Kidney (tissue), 14 donors: Measurements from ENCODE around the gene DIRAS1. TPM values are rescaled to one million over a fixed set of nuclear protein-coding genes. Genes with fewer than 3 reads are reported as not detected.

Experiments used
- DNase-seq, 5 donors: peaks; one replicate each; pipeline ENCODE4 v3.0.0-alpha.2; 2013 to 2020
- FAIRE-seq: peaks from 2 replicates; lab custom pipeline; 2012; peaks lifted over from hg19 to GRCh38; lab: Jason Lieb, UNC
- H3K27ac ChIP-seq, 2 donors: one replicate each; pipeline ENCODE4 v1.7.0; 2013; ENCODE audit warnings: low read depth in 2 of 2, low read length in 2 of 2, inconsistent platforms in 1 of 2
- H3K27me3 ChIP-seq: one replicate; pipeline ENCODE4 v1.7.1; 2013; ENCODE audit warnings: low read length, inconsistent platforms; ENCODE audit not compliant: control insufficient read depth, insufficient read depth
- H3K36me3 ChIP-seq, 3 donors: one replicate each; pipeline versions ENCODE4 v1.7.0 to v1.7.1; 2013; ENCODE audit warnings: low read length in 3 of 3, control low read depth in 1 of 3, inconsistent platforms in 1 of 3; ENCODE audit not compliant: insufficient read depth in 3 of 3, control insufficient read depth in 2 of 3
- H3K4me1 ChIP-seq, 3 donors: one replicate each; pipeline versions ENCODE4 v1.7.0 to v1.7.1; 2013; ENCODE audit warnings: low read length in 3 of 3, inconsistent platforms in 1 of 3, low read depth in 1 of 3; ENCODE audit not compliant: control insufficient read depth in 2 of 3, insufficient read depth in 2 of 3
- H3K4me3 ChIP-seq, 3 donors: one replicate each; pipeline versions ENCODE4 v1.7.0 to v1.8.1; 2013; ENCODE audit warnings: low read length in 3 of 3, control low read depth in 1 of 3, inconsistent platforms in 1 of 3
- H3K9ac ChIP-seq, 3 donors: one replicate each; pipeline versions ENCODE4 v1.7.0 to v1.7.1; 2013; ENCODE audit warnings: low read length in 3 of 3, control low read depth in 1 of 3, inconsistent platforms in 1 of 3
- H3K9me3 ChIP-seq, 3 donors: one replicate each; pipeline versions ENCODE4 v1.7.0 to v1.7.1; 2013; ENCODE audit warnings: low read length in 3 of 3, control low read depth in 1 of 3, inconsistent platforms in 1 of 3; ENCODE audit not compliant: control insufficient read depth in 2 of 3, insufficient read depth in 1 of 3
- CTCF ChIP-seq: IDR thresholded peaks from 3 replicates; pipeline ENCODE4 v1.5.1; 2012; ENCODE audit warnings: mild to moderate bottlenecking, moderate library complexity, borderline replicate concordance; ENCODE audit not compliant: insufficient read depth; ENCODE audit errors: extremely low read depth
- intact Hi-C: fragments of 100-400 bp; cut with DNase I; formaldehyde crosslinking; loops from one replicate; pipeline ENCODE4 v1.11.1; 2022
- polyA plus RNA-seq: library from polyadenylated mRNA; stranded (reverse); fragments of 350-450 nt; fragmentation: Illumina TruSeq; extraction: RNeasy Lipid Tissue Mini Kit (QIAGEN cat#74804); gene quantifications from one replicate; pipeline ENCODE4 v1.2.3, GENCODE V29; 2014; ENCODE audit warnings: low read depth, low replicate concordance; ENCODE audit not compliant: insufficient read depth
- total RNA-seq: library from RNA; stranded (reverse); fragmentation: NEBNext Ultra II Directional; extraction: Animal tissue kit (Norgen Biotek cat#: 25700); gene quantifications from one replicate; pipeline ENCODE4 v1.2.1, GENCODE V29; 2021
- donor health status: control.
- donor health status: control.
- donor health status: control.
- donor health status: control.
- donor health status: control.
- donor health status: DM: yes; HTN: yes; CAD: no.
- donor health status: Normal renal cell carcinoma (clear cell type).

The DIRAS1 gene
- total and polyA plus RNA-seq, 2 donors from 2014 or later: 2.3 to 7.6 TPM

DNA sequence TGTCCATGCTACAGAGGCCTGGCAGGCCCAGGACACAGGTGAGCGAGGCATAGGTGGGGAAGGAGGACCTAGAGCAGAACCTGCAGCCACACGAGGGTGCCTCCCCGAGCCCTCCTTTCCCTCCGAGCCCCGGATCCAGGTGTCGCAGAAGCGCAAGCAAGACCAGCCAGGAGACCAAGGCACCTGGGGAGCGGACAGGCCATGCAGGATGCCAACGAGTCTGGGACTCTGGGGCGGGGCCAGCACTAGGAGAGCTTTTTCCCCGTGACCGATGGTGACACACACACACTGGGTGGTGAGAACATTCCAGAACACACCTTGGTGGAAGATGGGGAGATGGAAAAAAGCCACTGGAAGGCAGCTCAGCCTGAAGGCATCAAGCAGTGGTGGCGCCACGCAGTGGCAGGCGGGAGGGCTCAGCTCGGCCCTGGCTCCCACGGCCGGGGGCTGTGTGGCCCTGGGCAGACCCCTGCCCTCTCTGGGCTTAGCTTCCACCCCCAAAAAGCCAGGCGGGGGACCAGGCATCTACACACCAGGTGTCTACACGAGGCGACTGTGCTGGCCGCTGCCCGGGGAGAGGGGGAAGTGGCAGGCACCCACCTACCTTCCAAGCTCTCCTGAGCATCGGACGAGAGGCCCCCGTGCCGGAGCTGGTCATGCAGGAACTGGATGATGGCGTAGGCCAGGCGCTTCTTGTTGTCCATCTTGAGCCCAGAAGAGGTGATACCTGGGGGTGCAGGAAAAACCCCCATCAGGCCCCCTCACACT lies 47.4 kb upstream of the DIRAS1 start:
- peaks cover 0 to 10% (median 0%) of the 10 kb centered on the region in 3 donors for H3K4me1 ChIP-seq
- no peaks in the 10 kb centered on the region for H3K27me3 ChIP-seq
- no peak for TF ChIP-seq CTCF
- no peak overlapping the region for H3K27ac ChIP-seq
- FAIRE-seq (no peak), DNase-seq (no peak)
- H3K36me3 ChIP-seq: peaks cover 0 to 14% (median 2%) of the 10 kb centered on the region in 3 donors
- intact Hi-C loops: no loop called here
- no peak overlapping the region for H3K4me3 ChIP-seq
- H3K9ac ChIP-seq: no peak overlapping the region
- no peaks in the 10 kb centered on the region for H3K9me3 ChIP-seq

GRCh38 chr19:2767688-2768087 lies 46.5 kb upstream of the DIRAS1 start:
- no peaks in the 10 kb centered on the region for H3K27me3 ChIP-seq
- intact Hi-C loops: no loop called here
- H3K4me1 ChIP-seq: peaks cover 0 to 10% (median 0%) of the 10 kb centered on the region in 3 donors
- no peak for FAIRE-seq
- DNase-seq: no peak
- peaks cover 0 to 14% (median 2%) of the 10 kb centered on the region in 3 donors for H3K36me3 ChIP-seq
- no peaks in the 10 kb centered on the region for H3K9me3 ChIP-seq
- TF ChIP-seq CTCF: no peak
- no peak overlapping the region for H3K4me3 ChIP-seq
- H3K27ac ChIP-seq: no peak overlapping the region
- H3K9ac ChIP-seq: no peak overlapping the region

DNA sequence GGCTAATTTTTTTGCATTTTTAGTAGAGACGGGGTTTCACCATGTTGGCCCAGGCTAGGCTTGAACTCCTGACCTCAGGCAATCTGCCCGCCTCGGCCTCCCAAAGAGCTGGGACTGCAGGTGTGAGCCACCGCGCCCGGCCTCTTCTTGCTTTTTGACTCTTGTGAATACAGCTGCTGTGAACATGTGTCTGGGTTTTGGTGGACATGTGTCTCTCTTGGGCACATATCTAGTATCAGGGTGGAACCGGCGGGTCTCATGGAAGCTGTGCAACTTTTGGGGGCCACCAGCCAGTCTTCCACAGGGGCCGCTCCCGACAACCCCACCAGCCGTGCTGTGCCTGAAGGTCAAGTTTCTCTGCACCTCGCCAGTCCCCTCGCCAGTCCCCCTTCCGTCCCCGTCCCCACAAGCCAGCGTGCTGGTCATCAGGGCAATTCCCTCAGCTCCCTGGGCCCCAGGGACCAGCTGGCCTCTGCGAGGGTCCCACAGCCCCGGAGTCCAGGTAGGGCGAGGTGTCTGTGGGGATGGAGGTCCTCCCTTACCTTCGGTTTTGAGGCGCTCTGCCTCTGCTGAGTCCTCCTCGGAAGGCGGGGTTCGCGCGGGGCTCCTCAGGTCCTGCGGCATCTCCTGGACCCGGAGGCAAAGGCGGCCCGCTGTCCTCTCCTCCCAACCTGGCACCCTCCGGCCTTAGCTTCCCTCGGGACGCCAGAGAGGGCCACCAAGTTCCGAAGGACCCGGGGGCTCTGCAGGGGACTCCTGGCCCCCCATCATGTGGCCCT lies 45.6 kb upstream of the DIRAS1 start:
- no peak overlapping the region for H3K27ac ChIP-seq
- H3K4me3 ChIP-seq: no peak overlapping the region
- DNase-seq (no peak), FAIRE-seq (no peak)
- no peak for TF ChIP-seq CTCF
- no peak overlapping the region for H3K9ac ChIP-seq
- peaks cover 0 to 14% (median 6%) of the 10 kb centered on the region in 3 donors for H3K36me3 ChIP-seq
- intact Hi-C loops: no loop called here
- peaks cover 0 to 10% (median 0%) of the 10 kb centered on the region in 3 donors for H3K4me1 ChIP-seq
- H3K9me3 ChIP-seq: no peaks in the 10 kb centered on the region
- H3K27me3 ChIP-seq: no peaks in the 10 kb centered on the region
